Osteoblast (primary cell): Measurements from ENCODE around the gene GRIA4. TPM values are rescaled to one million over a fixed set of nuclear protein-coding genes. Genes with fewer than 3 reads are reported as not detected.

Source experiments
- DNase-seq: peaks from one replicate; pipeline ENCODE4 v3.0.0; 2011; ENCODE audit warnings: low spot score, mixed read lengths; ENCODE audit not compliant: insufficient read length; ENCODE audit errors: missing footprints
- H2AFZ ChIP-seq: 2 replicates; pipeline ENCODE4 v1.6.0; 2011; ENCODE audit warnings: mild to moderate bottlenecking, low read length
- H3K27ac ChIP-seq: 2 replicates; pipeline ENCODE4 v1.5.1; 2011; ENCODE audit warnings: mild to moderate bottlenecking, low read depth, low read length, moderate library complexity
- H3K27me3 ChIP-seq: 2 replicates; pipeline ENCODE4 v1.6.0; 2012; ENCODE audit warnings: mild to moderate bottlenecking, control low read depth, inconsistent platforms, low read length, moderate library complexity; ENCODE audit not compliant: insufficient read depth
- H3K36me3 ChIP-seq: 2 replicates; pipeline ENCODE4 v1.5.1; 2011; ENCODE audit warnings: mild to moderate bottlenecking, low read length, control low read depth, moderate library complexity; ENCODE audit not compliant: insufficient read depth
- H3K4me1 ChIP-seq: 2 replicates; pipeline ENCODE4 v1.5.1; 2011; ENCODE audit warnings: mild to moderate bottlenecking, low read length, control low read depth, moderate library complexity; ENCODE audit not compliant: insufficient read depth
- H3K4me2 ChIP-seq: 2 replicates; pipeline ENCODE4 v1.6.0; 2011; ENCODE audit warnings: mild to moderate bottlenecking, low read length; ENCODE audit not compliant: insufficient read depth
- H3K4me3 ChIP-seq: fragments of 200-600 bp; sonication (generic); 3 replicates; pipeline ENCODE4 v1.5.1; 2012; ENCODE audit warnings: mild to moderate bottlenecking, low read length, inconsistent platforms; ENCODE audit not compliant: insufficient read depth
- H3K79me2 ChIP-seq: 2 replicates; pipeline ENCODE4 v1.6.0; 2012; ENCODE audit warnings: mild to moderate bottlenecking, low read length, control low read depth, inconsistent platforms; ENCODE audit not compliant: insufficient read depth
- H3K9me3 ChIP-seq: 2 replicates; pipeline ENCODE4 v1.5.1; 2011; ENCODE audit warnings: low read depth, low read length, control low read depth
- H4K20me1 ChIP-seq: 2 replicates; pipeline ENCODE4 v1.6.0; 2012; ENCODE audit warnings: mild to moderate bottlenecking, low read length, control low read depth; ENCODE audit not compliant: insufficient read depth
- CTCF ChIP-seq: IDR thresholded peaks from 2 replicates; pipeline ENCODE4 v1.5.1; 2011; ENCODE audit warnings: mild to moderate bottlenecking, low read depth, low read length, moderate library complexity; ENCODE audit errors: extremely low read depth
- total RNA-seq: library from RNA; depleted of rRNA; stranded (reverse); fragments of >200 nt; gene quantifications from 2 replicates; pipeline ENCODE4 v1.2.3, GENCODE V29; 2012

Gene GRIA4
- total RNA-seq, 1 donor, result not detected

GRCh38 chr11:105786741-105787140 lies 176.9 kb downstream of the GRIA4 start:
- H4K20me1 ChIP-seq, result no peaks in the 10 kb centered on the region
- H3K4me2 ChIP-seq, result no peak overlapping the region
- DNase-seq, result peak; percentile 1
- no peaks in the 10 kb centered on the region for H3K36me3 ChIP-seq
- no peak for TF ChIP-seq CTCF
- H3K27me3 ChIP-seq, result no peaks in the 10 kb centered on the region
- H3K79me2 ChIP-seq, result no peaks in the 10 kb centered on the region
- H3K9me3 ChIP-seq, result peaks cover 2% of the 10 kb centered on the region
- H2AFZ ChIP-seq, result no peak overlapping the region
- H3K4me3 ChIP-seq, result no peak overlapping the region
- H3K4me1 ChIP-seq, result no peaks in the 10 kb centered on the region
- H3K27ac ChIP-seq, result no peak overlapping the region

- no peak overlapping the region for H2AFZ ChIP-seq
- no peaks in the 10 kb centered on the region for H3K4me1 ChIP-seq
- H3K36me3 ChIP-seq, result no peaks in the 10 kb centered on the region
- H3K27ac ChIP-seq, result no peak overlapping the region
- no peaks in the 10 kb centered on the region for H3K27me3 ChIP-seq
- peak; percentile 2 for DNase-seq
- no peaks in the 10 kb centered on the region for H3K79me2 ChIP-seq
- no peak for TF ChIP-seq CTCF
- H3K4me3 ChIP-seq, result no peak overlapping the region
- no peak overlapping the region for H3K4me2 ChIP-seq
- no peaks in the 10 kb centered on the region for H4K20me1 ChIP-seq
- peaks cover 2% of the 10 kb centered on the region for H3K9me3 ChIP-seq
Measured at GRCh38 chr11:105789579-105790420, 179.9 kb downstream of the GRIA4 start.

- no peaks in the 10 kb centered on the region for H3K27me3 ChIP-seq
- no peak overlapping the region for H2AFZ ChIP-seq
- H3K4me3 ChIP-seq, result no peak overlapping the region
- no peaks in the 10 kb centered on the region for H4K20me1 ChIP-seq
- TF ChIP-seq CTCF, result no peak
- H3K36me3 ChIP-seq, result no peaks in the 10 kb centered on the region
- no peak overlapping the region for H3K27ac ChIP-seq
- DNase-seq, result no peak
- no peaks in the 10 kb centered on the region for H3K4me1 ChIP-seq
- H3K4me2 ChIP-seq, result no peak overlapping the region
- H3K79me2 ChIP-seq, result no peaks in the 10 kb centered on the region
- H3K9me3 ChIP-seq, result peaks cover 2% of the 10 kb centered on the region
Measured at GRCh38 chr11:105790840-105791239, 181.0 kb downstream of the GRIA4 start.

GRCh38 chr11:105793092-105793491 lies 183.2 kb downstream of the GRIA4 start:
- DNase-seq, result no peak
- Histone ChIP-seq H3K79me2 (no peaks in the 10 kb centered on the region), H2AFZ (no peak overlapping the region), H3K27me3 (no peaks in the 10 kb centered on the region), H3K4me3 (no peak overlapping the region), H4K20me1 (no peaks in the 10 kb centered on the region), H3K4me2 (no peak overlapping the region), H3K36me3 (no peaks in the 10 kb centered on the region), H3K27ac (no peak overlapping the region), H3K4me1 (no peaks in the 10 kb centered on the region), H3K9me3 (peaks cover 2% of the 10 kb centered on the region)
- TF ChIP-seq CTCF, result no peak
